Epidermal melanocyte (primary cell): ENCODE results near the gene WDR27.
"Not testable (repeated sequence)": the region's sequence is repeated elsewhere in the genome, so short reads cannot be mapped to it uniquely, and the experiment has no call there.

ENCODE experiments used
- DNase-seq: peaks from one replicate; pipeline ENCODE4 v3.0.0; 2011; ENCODE audit warnings: low spot score; ENCODE audit not compliant: insufficient read length

The WDR27 gene

DNA sequence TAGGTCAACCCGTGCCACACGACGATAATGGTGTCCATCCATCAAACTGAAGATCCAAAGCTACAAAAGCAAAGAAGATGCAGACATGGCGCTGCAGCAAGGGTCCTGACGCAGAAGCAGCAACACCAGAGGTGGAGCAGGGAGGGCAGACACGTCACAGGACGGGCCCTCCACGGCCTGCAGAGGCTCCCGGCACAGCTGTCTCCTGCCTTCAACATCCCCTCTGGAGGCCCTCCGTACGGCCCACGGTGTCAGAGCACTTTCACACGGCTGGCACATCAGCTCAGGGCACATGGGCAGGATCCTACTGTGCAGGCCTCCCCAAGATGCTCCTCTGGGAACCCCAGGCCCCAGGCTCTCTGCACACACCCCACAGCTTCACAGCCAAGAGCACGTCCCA, 37.6 kb downstream of the WDR27 start:
- DNase-seq = no peak

- no peak for DNase-seq
Observed at GRCh38 chr6:169663468-169663867, 38.4 kb downstream of the WDR27 start.

- DNase-seq = no peak
Observed at GRCh38 chr6:169661391-169661756, 40.5 kb downstream of the WDR27 start.

DNA sequence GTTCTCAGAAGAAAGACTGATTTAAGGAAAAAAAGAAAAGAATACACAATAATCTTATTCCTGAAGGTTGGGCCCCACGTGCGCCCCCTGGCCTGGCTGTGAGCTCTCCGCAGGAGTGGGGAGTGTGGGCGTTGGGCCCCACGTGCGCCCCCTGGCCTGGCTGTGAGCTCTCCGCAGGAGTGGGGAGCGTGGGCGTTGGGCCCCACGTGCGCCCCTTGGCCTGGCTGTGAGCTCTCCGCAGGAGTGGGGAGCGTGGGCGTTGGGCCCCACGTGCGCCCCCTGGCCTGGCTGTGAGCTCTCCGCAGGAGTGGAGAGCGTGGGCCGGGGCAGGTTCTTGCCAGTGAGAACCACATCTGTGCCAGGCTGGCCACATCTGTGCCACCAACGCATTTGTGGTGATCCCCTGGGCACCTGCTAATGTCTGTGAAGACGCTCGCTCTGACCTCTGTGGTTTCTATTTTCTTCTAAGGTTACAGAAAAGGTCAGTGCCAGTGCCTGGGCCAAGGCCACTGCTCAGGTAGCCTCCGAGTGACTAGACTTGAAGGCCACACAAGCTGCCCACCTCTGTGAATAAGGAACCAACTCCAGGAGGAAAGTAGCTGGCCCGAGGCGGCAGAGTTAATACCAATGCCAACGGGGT, 41.0 kb downstream of the WDR27 start:
- DNase-seq = no peak

GRCh38 chr6:169659820-169660610, 41.8 kb downstream of the WDR27 start:
- no peak for DNase-seq

- no peak for DNase-seq
Observed at GRCh38 chr6:169657284-169657610, 44.6 kb downstream of the WDR27 start.

DNA sequence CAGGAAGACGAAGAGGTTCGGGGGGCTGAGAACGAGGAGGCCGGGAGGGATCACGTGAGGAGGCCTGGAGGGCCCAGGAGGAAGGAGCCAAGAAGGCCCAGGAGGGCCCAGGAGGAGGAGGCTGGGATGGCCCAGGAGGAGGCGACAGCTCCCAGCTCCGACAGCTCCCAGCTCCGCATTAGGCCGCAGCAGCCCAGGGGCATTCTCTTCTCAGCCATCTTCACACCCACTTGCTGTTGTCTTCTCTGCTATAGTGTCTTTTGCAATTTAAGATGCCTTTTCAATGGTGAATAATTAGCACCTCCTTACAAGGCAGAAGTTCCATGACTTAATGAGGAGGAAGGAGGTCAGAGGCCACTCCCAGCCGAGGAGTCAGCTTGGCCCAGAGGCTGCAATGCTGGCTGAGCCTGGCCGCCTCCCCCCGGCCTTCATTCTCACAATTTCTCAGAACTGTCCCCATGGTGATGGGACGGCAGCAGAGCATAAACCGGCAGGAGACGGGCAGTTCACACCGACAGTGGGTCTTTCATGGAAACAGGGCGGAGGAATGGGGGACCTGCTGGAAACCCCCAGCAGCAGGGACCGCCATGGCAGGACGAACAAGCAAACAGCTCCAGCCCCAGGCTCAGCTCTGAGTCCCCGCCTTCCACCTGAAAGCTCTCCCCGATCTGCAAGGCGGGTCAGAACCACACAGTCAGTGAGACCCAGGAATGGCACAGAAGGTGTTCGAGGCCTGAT, 45.1 kb downstream of the WDR27 start:
- no peak for DNase-seq

- DNase-seq = peak; percentile 64
Observed at GRCh38 chr6:169654598-169655391, 47.0 kb downstream of the WDR27 start.

DNA sequence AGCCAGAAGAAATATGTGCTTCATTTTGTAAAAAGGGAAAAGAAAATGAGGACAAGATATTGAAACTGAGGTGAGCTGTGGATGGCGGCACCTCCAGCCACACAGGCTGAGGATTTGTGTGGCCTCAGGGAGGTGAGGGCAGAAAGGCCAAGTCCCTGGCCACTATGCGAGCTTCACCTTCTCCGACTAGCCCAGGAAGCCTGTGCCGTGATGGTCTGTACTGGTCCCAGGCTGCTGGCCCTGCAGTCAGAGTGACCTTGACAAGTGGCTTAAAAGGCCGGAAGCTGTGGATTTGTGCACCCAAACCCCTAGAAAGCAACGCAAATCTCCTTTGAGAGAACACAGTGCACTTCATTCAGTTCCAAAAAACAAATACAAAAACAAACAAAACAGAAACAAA, 48.1 kb downstream of the WDR27 start:
- DNase-seq = no peak

GRCh38 chr6:169652896-169653295, 48.9 kb downstream of the WDR27 start:
- no peak for DNase-seq

GRCh38 chr6:169651498-169651897, 50.3 kb downstream of the WDR27 start:
- no peak for DNase-seq

DNA sequence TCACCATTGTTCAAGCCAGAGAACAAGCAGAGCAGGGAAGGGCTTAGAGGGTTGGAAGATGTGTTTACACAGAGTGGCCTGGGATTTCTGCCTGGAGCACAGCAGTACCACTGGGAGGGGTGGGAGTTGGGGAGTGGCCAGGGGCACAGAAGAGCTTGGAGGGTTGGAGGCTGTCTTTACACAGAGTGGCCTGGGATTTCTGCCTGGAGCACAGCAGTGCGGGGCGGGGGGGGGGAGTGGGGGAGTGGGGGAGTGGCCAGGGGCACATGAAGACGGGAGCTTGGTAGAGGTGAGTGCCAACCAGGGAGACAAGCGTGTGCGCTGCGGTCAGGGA, 50.9 kb downstream of the WDR27 start:
- DNase-seq = no peak

- DNase-seq = no peak
Observed at GRCh38 chr6:169650241-169650958, 51.4 kb downstream of the WDR27 start.

DNA sequence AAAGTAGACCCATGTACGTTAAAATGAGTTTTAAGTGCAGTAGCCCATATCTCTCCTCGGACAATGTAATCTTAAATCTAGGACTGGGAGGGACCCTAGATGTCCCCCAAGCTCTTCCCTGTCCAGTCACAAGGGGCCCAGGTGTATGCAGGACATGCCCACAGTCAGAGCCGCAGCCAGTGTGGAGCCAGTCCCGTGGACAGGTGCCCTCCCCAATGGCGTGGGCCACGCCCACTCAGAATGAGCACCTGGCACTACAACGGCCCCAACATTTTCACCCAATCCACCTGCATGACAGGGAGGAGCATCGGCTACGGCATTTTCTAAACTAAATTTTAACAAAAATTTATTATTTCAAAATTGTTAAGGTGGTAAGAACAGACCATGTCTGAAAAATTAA, 53.2 kb downstream of the WDR27 start:
- DNase-seq = no peak

- DNase-seq = no peak
Observed at GRCh38 chr6:169648092-169648491, 53.7 kb downstream of the WDR27 start.

- DNase-seq = no peak
Observed at GRCh38 chr6:169647637-169648036, 54.2 kb downstream of the WDR27 start.

GRCh38 chr6:169646906-169647567, 54.8 kb downstream of the WDR27 start:
- no peak for DNase-seq

DNA sequence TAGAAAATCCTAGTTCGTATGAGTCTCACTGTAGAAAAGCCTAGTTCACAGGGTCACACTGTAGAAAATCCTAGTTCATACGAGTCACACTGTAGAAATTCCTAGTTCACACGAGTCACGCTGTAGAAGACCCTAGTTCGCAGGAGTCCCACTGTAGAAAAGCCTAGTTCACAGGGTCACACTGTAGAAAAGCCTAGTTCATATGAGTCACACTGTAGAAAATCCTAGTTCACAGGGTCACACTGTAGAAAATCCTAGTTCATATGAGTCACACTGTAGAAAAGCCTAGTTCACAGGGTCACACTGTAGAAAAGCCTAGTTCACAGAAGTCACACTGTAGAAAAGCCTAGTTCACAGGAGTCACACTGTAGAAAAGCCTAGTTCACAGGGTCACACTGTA, 56.4 kb downstream of the WDR27 start:
- DNase-seq = not testable (repeated sequence)

- DNase-seq = no peak
Observed at GRCh38 chr6:169643521-169643920, 58.3 kb downstream of the WDR27 start.

DNA sequence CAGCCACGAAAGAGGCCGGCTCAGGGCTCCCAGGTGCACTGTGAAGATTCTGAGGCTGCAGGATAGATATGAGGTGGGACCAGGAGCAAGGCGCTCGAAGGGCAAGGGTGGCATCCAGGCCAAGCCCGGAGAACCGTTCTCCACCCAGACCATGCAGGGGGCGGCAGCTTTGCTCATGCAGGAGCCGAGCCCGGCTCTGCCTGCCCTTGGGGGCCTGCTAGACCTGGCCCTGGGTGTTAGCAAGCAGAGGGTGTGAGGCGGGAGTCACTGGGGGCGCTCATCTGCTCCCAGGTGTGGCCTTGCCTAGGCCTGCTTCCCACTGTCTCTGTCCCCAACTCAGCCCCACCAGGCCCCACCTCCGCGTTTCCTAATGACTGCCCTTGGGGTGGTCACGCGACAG, 59.4 kb downstream of the WDR27 start:
- DNase-seq = no peak
